Endothelial cell (in vitro differentiated cells): ENCODE measurements around the gene CEMIP. TPM values are rescaled to one million over a fixed set of nuclear protein-coding genes. Genes with fewer than 3 reads are reported as not detected.
"Not testable (repeated sequence)": the region's sequence is repeated elsewhere in the genome, so short reads cannot be mapped to it uniquely, and the experiment has no call there.

Experiments used
- DNase-seq: peaks from one replicate; pipeline ENCODE4 v3.0.0; 2021; ENCODE audit warnings: low spot score
- H3K27ac Mint-ChIP-seq: one replicate; pipeline ENCODE4 v1.8.0; 2021; ENCODE audit warnings: mixed read lengths, inconsistent platforms; ENCODE audit not compliant: unreplicated experiment
- H3K27me3 Mint-ChIP-seq: one replicate; pipeline ENCODE4 v1.8.0; 2021; ENCODE audit warnings: mild to moderate bottlenecking, moderate library complexity, mixed read lengths, inconsistent platforms; ENCODE audit not compliant: unreplicated experiment
- H3K36me3 Mint-ChIP-seq: one replicate; pipeline ENCODE4 v1.8.0; 2021; ENCODE audit warnings: mild to moderate bottlenecking, low read depth, mixed read lengths, inconsistent platforms; ENCODE audit not compliant: unreplicated experiment
- H3K4me1 Mint-ChIP-seq: one replicate; pipeline ENCODE4 v1.8.0; 2021; ENCODE audit warnings: mild to moderate bottlenecking, mixed read lengths, inconsistent platforms; ENCODE audit not compliant: unreplicated experiment
- H3K4me3 Mint-ChIP-seq: one replicate; pipeline ENCODE4 v1.8.0; 2021; ENCODE audit warnings: mild to moderate bottlenecking, mixed read lengths, inconsistent platforms; ENCODE audit not compliant: unreplicated experiment
- H3K9me3 Mint-ChIP-seq: one replicate; pipeline ENCODE4 v1.8.0; 2021; ENCODE audit warnings: mixed read lengths, inconsistent platforms; ENCODE audit not compliant: unreplicated experiment
- CTCF ChIP-seq: fragments of 200-600 bp; sonication (generic); IDR thresholded peaks from one replicate; pipeline ENCODE4 v1.5.0; 2021; ENCODE audit warnings: antibody characterized with exemption; ENCODE audit not compliant: unreplicated experiment
- total RNA-seq: library from RNA; stranded (reverse); fragmentation: NEBNext Ultra II Directional; extraction: Animal tissue kit (Norgen Biotek cat#: 25700); gene quantifications from one replicate; pipeline ENCODE4 v1.2.1, GENCODE V29; 2021; ENCODE audit not compliant: unreplicated experiment

CEMIP gene
- total RNA-seq, 1 donor from 2014 or later: not detected

- Mint-ChIP-seq H3K4me1 (peaks cover 5% of the 10 kb centered on the region), H3K27me3 (no peaks in the 10 kb centered on the region), H3K27ac (no peak overlapping the region), H3K36me3 (no peaks in the 10 kb centered on the region), H3K9me3 (no peaks in the 10 kb centered on the region), H3K4me3 (no peak overlapping the region)
- no peak for TF ChIP-seq CTCF
- DNase-seq: no peak
These were observed 25.2 kb upstream of the CEMIP start for GRCh38 chr15:80754014-80754413.

GRCh38 chr15:80755885-80756284 is 23.3 kb upstream of the CEMIP start:
- H3K4me1 Mint-ChIP-seq: peaks cover 5% of the 10 kb centered on the region
- H3K4me3 Mint-ChIP-seq: no peak overlapping the region
- H3K27ac Mint-ChIP-seq: no peak overlapping the region
- H3K36me3 Mint-ChIP-seq: no peaks in the 10 kb centered on the region
- no peak for TF ChIP-seq CTCF
- no peak for DNase-seq
- no peaks in the 10 kb centered on the region for H3K27me3 Mint-ChIP-seq
- no peaks in the 10 kb centered on the region for H3K9me3 Mint-ChIP-seq

- Mint-ChIP-seq H3K4me3 (no peak overlapping the region), H3K4me1 (peaks cover 4% of the 10 kb centered on the region), H3K36me3 (no peaks in the 10 kb centered on the region), H3K27ac (no peak overlapping the region), H3K9me3 (no peaks in the 10 kb centered on the region), H3K27me3 (peaks cover 2% of the 10 kb centered on the region)
- no peak for DNase-seq
- no peak for TF ChIP-seq CTCF
These were observed 20.9 kb upstream of the CEMIP start for GRCh38 chr15:80758130-80758745.

- H3K36me3 Mint-ChIP-seq: no peaks in the 10 kb centered on the region
- no peaks in the 10 kb centered on the region for H3K4me1 Mint-ChIP-seq
- H3K4me3 Mint-ChIP-seq: no peak overlapping the region
- H3K9me3 Mint-ChIP-seq: no peaks in the 10 kb centered on the region
- peaks cover 2% of the 10 kb centered on the region for H3K27me3 Mint-ChIP-seq
- TF ChIP-seq CTCF: no peak
- no peak overlapping the region for H3K27ac Mint-ChIP-seq
- no peak for DNase-seq
These were observed 18.2 kb upstream of the CEMIP start for GRCh38 chr15:80760960-80761359.

- no peak overlapping the region for H3K27ac Mint-ChIP-seq
- DNase-seq: no peak
- no peak overlapping the region for H3K4me3 Mint-ChIP-seq
- H3K36me3 Mint-ChIP-seq: no peaks in the 10 kb centered on the region
- no peaks in the 10 kb centered on the region for H3K9me3 Mint-ChIP-seq
- no peak for TF ChIP-seq CTCF
- H3K27me3 Mint-ChIP-seq: peaks cover 2% of the 10 kb centered on the region
- no peaks in the 10 kb centered on the region for H3K4me1 Mint-ChIP-seq
These were observed 17.4 kb upstream of the CEMIP start for GRCh38 chr15:80761754-80762153.

- H3K9me3 Mint-ChIP-seq, H3K4me3 Mint-ChIP-seq, H3K36me3 Mint-ChIP-seq, DNase-seq, H3K27ac Mint-ChIP-seq, H3K4me1 Mint-ChIP-seq, H3K27me3 Mint-ChIP-seq: not testable (repeated sequence)
These were observed 15.9 kb upstream of the CEMIP start for GRCh38 chr15:80763235-80763634.
